Stimulated activated naive CD4-positive, alpha-beta T cell (primary cell): ENCODE measurements around the gene ESYT2.

Experiments
- DNase-seq, 6 experiments: peaks; one replicate each; lab custom pipeline; 2025; lab: John Stamatoyannopoulos, UW

ESYT2 gene

DNA sequence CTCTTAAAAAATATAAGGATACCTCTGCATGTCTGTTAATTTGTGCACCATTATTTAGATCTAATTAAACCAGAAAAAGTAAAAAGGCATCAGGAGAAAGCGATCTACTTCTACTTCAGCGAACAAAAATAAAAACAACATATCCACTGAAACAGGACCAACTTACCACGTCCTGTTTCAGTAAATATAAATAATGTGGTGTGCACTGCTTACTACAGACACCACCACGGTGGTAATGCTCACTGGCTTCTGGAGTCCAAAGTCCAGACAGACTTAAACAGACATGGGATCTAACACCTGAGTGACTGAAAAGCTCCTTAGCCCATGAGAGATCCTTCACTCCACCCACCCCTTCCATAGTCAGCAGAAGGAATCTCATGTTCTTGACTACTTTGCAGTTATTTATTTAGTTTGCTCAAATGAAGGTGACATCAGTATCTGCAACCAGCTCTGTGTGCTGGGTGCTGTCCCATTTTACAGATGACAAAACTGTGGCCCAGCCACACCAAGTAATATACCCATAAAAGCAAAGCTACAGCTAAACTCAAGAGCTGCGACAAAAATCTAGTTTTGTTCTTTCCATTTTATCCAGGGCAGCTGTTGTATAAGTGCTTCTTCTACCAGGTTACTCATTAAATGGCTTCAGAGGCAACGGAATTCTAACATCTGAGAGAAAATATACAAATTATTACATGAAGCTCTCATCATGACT, 62.6 kb downstream of the ESYT2 start:
- no peak for DNase-seq

DNA sequence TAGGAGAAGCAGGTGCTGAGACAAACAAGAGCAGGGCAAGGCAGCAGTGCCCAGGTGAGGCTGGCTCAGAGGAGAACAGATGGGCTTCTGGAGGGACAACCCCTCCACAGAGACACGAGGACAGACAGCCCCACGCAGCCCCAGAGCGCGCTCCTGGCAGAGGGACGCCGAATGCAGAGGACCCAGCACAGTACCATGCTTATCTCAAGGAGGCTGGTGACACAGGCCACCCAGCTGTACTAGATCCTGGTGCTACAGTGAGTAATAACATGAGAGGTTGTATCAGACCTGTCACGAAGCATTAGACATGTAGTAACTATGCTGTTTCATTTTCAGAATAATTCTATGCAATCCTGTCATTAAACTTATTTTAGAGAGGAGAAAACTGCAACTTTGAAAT, 64.3 kb downstream of the ESYT2 start:
- DNase-seq = no peak

DNA sequence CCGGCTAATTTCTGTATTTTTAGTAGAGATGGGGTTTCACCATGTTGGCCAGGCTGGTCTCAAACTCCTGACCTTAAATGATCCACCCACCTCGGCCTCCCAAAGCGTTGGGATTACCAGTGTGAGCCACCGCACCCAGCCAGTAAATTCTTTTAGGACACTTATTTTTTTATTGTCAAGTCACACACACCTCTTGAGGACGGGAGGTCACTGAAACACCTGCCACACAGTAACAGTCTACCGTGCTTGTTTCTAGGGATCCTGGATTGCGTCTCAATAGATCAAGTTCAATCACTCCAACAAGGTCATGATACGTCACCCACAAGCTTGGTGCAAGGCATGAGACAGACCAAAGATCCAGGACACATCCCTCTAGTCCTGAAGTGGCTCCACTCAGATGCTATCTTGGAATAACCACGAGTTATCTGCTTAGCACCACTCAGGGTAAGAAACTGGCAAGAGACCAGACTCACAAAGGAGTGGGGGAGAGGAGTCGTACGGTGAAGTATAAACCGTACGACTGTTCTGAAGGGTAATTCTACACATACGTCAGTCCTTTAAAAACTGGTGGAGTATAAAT, 65.8 kb downstream of the ESYT2 start:
- DNase-seq = no peak

DNA sequence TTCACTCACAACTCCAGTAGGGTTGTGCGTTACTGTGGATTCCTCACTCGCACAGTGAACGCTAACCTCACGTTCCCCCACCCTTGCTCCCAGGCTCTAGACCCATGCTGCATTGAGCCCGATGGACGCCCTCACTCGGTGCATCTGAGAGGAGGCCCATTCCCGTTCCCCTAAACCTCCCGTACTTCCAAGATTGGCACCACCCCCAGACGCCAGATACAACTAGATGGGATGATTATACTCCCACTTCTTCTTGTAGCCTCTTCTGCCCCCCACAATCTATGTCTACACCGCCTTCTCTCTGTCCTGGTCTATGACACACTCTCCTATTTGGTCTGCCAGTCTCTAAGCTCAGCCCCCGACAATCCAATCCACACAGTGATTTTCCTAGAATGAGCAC, 67.4 kb downstream of the ESYT2 start:
- DNase-seq = no peak

DNA sequence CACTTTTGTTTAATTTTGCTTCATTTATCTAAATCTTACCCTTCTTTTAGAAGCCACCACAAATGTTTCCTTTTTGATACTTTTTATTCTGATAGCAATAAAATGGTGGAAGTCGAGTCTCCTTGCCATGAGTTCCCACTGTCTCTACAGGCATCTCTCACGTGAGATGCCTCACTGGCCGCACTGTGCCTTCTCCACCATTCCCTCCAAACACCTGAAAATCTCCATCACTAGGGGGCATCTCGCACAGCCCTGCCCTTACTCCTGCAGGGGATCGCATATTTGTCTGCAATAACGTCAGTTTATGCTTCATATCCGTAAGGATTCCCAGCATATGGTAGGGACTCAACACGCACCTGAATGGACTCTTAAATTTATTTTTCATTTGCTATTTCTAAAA, 68.4 kb downstream of the ESYT2 start:
- peak in 2 of 6 experiments; percentile 47 to 48 for DNase-seq

DNA sequence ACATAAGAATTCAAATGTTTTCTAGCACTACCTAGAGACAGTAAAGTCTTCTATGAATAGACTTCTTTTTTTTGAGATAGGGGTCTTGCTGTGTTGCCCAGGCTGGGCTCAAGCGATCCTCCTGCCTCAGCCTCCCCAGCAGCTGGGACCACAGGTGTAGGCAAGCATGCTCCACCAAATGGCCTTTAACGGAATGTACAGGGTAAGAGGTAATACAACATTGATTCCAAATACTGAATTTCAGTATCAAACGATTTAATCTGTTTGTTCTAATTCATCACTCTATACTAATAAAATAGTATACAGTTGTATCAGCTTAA, 68.9 kb downstream of the ESYT2 start:
- DNase-seq = no peak

DNA sequence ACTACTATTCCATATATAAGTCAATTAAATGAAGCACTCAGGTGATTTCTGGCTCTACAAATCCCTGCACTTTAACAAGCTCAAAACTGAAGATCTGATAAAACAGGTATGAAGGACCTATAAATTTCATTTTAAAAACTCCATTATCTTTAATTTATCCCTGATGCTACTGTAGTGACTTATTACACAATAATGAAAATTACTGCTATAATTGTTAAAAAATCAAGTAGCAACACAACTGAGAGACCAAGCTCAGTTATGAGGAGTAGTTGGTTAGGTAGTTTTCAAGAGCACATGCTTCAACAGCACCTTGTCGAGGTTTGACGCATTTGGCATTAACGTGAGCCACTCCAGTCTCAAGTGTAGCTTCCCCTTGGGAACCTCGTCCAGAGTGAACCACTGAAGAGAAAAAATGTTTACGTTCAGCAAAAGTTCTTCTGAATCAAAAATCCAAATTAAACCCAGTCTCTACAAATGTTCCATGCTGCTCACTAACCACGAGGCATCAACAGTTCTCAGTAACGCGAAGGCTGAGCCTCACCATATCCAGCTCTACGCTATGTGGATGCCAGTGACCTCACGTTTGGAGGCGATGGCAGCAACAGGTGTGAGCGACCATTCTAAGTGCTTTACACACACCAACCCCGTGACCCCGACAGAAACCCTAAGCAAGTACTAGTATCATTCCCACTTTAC, 69.4 kb downstream of the ESYT2 start:
- DNase-seq = no peak

DNA sequence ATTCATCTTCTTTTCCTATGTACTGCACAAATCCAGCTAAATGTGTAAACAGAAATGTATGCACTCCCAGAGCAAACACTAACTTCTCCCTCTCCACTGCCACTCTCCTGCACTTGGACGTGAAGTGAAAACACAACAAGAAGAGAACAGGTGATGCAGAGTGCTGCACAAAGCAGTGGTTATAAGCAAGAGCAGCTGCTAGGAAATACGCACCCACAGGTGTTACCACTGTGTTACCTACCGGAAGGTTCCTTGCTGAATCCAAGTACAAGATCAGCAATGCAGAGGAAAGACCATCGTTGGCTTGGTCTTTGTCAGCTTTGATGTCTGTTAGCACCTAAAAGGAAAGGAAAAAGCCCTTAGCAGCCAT, 70.1 kb downstream of the ESYT2 start:
- no peak for DNase-seq

DNA sequence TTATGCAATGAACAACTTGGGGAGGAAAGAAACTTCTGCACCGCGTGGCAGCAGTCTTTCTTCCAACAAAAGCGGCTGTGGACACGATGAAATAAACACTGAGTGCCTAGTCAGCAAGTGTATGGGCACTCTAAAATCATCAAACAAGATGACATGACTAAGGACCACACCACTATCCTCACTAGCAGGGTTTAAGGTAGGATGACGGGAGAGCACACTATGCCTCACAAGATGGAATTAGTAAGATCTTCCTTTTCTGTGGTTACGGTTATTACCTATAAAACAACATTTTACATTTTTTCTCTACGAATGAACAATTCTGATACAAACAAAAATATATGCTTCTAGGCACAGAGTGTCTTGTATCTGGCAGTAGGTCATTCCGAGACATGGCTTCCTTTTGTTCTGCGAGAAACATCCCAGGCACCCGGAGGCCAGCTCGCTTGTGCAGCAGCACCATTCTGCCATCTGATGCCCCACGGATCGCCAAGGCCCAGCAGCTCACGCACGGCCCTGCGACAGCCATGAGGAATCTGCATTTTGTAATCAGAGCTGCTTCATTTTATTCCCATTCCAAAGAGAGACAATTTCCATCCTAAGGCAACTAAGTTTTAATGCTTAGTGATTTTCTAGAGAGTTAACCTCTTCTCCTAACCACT, 70.6 kb downstream of the ESYT2 start:
- no peak for DNase-seq

DNA sequence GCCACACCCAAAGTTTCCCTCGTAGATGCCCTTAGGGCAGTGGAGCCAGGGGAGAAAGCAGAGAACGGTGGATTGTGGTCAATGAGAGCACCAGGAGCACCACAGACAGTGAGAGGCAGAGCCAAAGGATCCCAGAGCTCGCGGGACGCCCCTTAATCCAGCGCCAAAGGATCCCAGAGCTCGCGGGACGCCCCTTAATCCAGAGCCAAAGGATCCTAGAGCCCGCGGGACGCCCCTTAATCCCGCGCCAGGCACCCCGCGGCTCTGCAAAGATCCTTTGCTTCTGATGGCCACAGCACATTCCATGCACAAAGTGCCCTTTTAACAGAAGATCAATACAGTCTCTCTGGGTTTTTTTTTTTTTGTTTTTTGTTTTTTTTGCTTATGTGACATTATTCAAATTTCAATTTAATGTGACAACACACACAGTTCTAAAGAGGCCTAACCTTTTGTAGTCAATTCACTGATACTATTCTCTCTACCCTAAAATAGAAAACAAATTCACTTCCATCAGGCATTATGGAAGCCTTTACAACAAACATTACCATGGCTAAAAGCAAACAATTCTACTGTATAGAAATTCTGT, 71.8 kb downstream of the ESYT2 start:
- DNase-seq = no peak

DNA sequence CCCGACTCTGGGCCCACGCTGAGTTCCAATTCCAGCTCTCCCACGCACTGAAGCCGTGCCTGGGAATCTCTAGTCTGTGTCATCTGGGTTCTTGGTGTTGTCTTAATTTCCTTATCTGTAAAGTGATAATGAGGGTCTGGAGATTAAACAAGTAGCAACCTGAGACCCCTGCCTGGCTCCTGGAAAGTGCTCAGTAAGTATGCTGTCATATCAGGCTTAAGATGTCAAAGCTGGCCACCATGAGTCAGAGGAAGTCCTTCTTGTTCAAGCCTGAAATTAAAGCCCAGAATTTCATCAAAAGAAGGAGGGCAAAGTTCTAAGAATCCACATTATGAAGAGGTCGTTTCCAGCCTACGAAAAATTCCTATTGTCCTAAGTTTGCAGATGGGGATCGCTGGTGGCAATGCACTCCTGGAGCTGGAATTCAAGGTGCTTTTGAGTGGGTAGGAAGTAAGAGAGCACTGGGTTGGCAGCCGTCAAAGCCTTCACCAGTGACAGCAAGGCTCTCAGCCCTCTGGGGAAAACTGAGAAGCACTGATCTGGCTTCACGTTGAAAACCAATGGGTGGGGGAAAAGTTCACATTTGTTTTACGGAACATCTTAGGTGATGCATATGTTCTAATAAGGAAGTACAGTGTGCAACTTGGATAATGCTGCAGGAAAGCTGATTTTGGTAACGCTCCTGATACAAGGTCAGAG, 74.4 kb downstream of the ESYT2 start:
- no peak for DNase-seq

DNA sequence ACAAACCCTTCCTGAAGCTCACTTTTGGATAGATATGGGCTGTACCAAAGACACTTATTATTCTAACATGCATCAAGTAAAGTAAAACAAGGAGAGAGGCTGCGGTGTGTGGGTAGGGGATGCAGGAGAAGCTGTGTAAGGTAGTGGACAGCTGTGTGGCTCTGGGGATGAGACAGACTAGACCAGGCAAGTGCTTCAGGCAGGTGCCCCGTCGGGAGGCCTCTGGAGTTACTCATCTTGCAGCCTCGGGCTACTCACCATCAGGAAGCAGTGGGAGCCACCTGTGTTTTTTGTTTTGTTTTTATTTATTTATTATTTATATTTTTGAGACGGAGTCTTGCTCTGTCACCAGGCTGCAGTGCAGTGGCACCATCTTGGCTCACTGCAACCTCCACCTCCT, 75.4 kb downstream of the ESYT2 start:
- no peak for DNase-seq

DNA sequence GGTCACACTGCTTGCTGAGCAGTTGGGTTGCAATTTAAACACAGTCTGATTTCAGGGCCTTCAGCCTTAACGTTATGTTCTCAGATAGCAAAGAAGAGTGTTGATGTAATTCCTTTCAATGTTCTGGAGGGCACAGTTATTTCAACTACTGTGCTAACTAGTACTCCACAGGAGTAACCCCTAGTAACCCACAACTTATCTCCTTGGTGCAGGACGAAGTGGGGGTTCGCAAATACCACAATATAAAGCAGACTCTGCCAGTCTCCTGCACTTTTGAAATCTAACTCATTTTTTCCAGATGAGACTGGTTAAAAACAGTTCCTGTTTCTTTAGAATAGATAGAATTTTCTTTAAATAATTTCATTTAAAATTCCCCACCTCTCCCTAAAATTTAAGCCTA, 77.6 kb downstream of the ESYT2 start:
- DNase-seq = no peak

DNA sequence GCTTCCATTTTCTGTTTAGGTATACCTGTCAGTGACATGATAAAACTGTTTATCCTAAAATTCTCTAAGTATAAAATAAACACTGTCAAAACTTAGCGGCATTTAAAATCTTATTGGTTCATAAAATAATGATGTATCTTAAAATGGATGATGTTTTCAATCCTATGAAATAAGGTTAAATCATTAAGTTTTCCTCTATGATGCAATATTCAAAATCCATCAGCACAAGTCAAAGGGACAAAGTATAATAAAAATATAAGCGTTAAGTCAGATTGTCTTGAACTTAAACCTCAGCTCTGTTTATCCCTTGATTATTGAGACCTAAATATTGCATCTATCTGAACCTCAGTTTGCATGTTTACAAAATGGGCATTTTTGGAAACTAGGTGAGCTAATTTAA, 78.1 kb downstream of the ESYT2 start:
- DNase-seq = no peak

DNA sequence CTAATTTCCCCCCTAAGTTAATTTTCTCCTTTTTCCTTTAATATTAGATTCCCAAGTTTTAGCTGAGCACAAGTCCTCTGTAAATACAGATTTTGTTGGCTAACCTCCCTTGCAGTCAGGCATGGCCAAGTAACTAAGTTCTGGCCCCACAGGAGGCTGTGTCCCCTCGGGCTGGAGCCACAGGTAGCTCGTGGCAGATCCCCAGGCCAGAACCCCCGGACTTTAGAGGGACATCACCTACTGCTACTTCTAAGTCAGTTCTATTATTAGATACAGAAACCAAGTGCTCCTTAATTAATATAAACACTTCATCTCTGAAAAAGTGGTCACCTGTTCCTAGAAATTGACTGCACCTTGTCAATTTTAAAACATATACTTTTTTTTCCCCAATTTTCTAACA, 78.6 kb downstream of the ESYT2 start:
- DNase-seq = no peak

DNA sequence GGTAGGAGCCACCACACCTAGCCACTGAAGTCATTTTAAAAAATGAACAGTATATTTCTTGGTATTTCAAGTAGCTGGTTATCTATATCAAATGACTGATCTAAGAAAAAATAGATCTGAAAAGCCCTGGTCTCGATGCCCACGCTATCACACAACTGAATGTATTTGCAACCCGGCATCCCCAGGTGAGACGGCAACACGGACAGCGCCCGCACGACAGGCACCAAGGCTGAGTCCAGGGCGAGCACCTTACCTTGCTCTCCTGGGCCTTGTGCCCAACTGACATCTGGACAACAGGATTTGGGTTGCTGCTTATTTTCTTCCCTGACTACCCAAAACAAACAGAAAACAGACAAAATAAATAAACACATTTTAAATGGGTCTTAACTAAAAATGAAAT, 79.9 kb downstream of the ESYT2 start:
- no peak for DNase-seq

DNA sequence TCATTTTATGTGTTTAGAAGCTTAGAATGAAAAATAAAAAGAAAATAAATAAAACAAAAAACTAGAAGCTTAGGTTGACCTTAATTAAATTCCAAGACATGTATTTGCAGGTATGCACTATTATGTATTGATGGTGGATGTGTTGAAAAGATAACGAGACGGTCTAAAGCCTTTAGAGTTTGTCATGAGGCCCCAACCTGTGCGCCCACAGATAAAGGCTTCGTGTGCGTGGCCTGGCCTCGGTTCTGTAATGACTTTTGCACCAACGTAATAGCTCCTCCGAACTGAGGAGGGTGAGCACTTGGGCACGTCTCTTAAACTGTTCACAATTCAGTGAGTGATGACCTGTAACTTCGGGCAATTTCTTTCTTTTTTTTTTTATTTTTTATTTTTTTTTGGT, 81.0 kb downstream of the ESYT2 start:
- no peak for DNase-seq

DNA sequence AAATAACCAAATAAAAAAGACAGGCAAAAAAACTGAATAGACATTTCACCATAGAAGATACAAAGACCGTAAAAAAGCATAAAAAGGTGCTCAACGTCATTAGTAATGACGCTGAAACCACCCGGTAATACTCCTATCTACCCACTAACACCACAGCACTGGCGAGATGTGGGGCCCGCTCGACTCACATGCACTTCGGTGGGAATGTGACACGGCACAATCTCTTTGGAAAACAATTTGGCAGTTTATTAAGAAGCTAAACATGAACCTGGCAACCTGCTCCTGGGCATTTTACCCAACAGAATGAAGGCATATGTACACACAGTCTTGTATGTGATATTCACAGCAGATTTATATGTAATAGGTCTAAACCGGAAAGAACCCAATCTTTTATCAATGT, 81.9 kb downstream of the ESYT2 start:
- no peak for DNase-seq

DNA sequence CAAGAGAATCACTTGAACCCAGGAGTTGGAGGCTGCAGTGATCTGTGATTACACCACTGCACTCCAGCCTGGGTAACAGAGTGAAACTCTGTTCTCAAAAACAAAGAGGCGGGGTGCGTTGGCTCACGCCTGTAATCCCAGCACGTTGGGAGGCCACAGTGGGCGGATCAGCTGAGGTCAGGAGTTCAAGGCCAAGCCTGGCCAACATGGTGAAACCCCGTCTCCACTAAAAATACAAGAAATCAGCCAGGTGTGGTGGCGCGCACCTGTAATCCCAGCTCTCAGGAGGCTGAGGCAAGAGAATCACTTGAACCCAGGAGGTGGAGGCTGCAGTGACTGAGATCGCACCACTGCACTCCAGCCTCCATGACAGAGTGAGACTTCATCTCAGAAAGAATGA, 82.4 kb downstream of the ESYT2 start:
- no peak for DNase-seq

DNA sequence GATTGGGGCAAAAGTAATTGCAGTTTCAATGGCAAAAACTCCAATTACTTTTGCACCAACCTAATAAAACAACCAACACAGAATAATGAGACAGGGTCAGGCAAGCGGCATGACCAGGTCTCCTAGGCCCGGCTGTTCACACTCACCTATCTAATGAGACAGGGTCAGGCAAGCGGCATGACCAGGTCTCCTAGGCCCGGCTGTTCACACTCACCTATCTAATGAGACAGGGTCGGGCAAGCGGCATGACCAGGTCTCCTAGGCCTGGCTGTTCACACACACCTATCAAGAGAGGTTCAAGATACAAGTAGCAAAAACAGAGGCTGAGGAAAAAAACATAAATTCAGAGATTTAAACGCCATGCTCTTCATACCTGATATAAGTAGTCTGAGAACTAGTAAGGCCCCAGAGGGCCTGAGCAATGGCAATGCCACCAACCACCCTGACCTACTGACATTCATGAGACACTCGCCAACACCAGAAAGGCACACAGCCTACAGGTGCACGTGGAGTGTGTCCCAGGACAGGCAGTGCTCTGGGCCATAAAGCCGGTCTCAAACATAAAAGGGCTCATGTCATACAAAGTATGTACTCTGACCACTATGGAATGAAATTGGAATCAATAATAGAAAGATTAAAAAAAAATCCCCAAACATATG, 84.1 kb downstream of the ESYT2 start:
- DNase-seq = no peak

DNA sequence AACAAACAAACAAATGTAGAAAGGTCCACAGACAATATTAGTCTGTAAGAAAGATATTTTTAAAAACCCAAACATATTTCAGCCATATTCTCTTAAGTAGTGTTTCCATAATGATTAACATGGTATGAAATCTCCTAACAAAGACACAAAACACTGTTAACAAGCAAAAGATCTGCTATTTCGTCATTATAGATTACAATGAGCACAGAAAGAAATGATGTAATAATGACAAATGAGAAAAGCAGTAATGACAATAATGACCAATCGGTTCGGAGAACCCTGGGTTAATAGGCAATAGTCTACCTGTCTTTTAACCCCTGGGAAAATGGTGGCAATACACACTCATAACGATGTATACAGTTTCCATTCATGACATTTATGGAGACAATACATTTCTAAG, 85.2 kb downstream of the ESYT2 start:
- DNase-seq = no peak

DNA sequence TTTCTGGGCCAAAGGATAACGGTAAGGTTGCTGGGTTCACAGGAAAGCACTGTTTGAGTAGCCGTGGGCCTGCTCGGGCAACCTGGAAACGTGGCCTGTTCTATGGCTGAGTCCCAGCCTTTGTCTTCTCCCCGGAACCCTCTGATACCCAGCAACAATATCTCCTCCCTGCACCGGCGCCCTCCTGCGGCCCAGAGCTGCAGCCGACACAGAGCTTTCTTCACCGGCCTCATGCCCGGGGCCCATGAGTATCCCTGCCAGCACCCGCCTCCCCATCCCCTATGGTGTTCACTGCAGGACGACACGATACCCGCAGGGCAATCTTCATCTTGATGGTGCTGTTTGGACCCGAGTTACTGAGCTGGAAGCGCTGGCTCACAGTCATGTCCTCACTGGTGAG, 86.1 kb downstream of the ESYT2 start:
- no peak for DNase-seq
